ENCODE data around the gene SCN4B.

- no peak for TF ChIP-seq CTCF (optimal IDR thresholded peaks at IDR 0.05 in 1 of 3, IDR thresholded peaks at IDR 0.05 in 1 of 3, conservative IDR thresholded peaks at IDR 0.05 in 1 of 3; ENCODE audit: extremely low read depth in 1 of 3, insufficient read depth in 2 of 3, low read length in 3 of 3)
- no peak for TF ChIP-seq EZH2 (IDR thresholded peaks at IDR 0.05; ENCODE audit: low read length)
These were observed 52.6 kb downstream of the SCN4B start for GRCh38 chr11:118099838-118100556.
